Activated T-helper 17 cell treated with anti-CD3 and anti-CD28 coated beads, Interleukin-2, amount 50 U/mL, for 72 hours (primary cell): Measurements from ENCODE around the gene NKD2. TPM values are rescaled to one million over a fixed set of nuclear protein-coding genes. Genes with fewer than 3 reads are reported as not detected.
A peak's percentile ranks its signal among the peaks of the same experiment; 100 is the strongest.
"Not testable (repeated sequence)": the region's sequence is repeated elsewhere in the genome, so short reads cannot be mapped to it uniquely, and the experiment has no call there.

Experiments
- ATAC-seq: fragments of 150-1000 bp; cut with Tn5 transposase; replicated peaks from 2 replicates; pipeline ENCODE4 v1.10.0; 2021; ENCODE audit warnings: mild to moderate bottlenecking, moderate library complexity
- H3K27ac Mint-ChIP-seq: one replicate; pipeline ENCODE4 v1.8.0; 2022; ENCODE audit warnings: mixed read lengths
- H3K27me3 Mint-ChIP-seq: one replicate; pipeline ENCODE4 v1.8.0; 2022; ENCODE audit warnings: mixed read lengths
- H3K36me3 Mint-ChIP-seq: one replicate; pipeline ENCODE4 v1.8.0; 2022; ENCODE audit warnings: low read depth, mild to moderate bottlenecking, mixed read lengths
- H3K4me1 Mint-ChIP-seq: one replicate; pipeline ENCODE4 v1.8.0; 2022; ENCODE audit warnings: mixed read lengths
- H3K4me3 Mint-ChIP-seq: one replicate; pipeline ENCODE4 v1.8.0; 2022; ENCODE audit warnings: mild to moderate bottlenecking, mixed read lengths
- H3K9me3 Mint-ChIP-seq: one replicate; pipeline ENCODE4 v1.8.0; 2022; ENCODE audit warnings: mixed read lengths
- total RNA-seq, 2 donors: library from RNA; stranded (reverse); gene quantifications; one replicate each; pipeline ENCODE4 v1.2.3, GENCODE V29; 2022

The NKD2 gene
- total RNA-seq, 2 donors from 2014 or later: 0.37 to 1.2 TPM

GRCh38 chr5:1073239-1074102 lies 64.9 kb downstream of the NKD2 start:
- H3K4me3 Mint-ChIP-seq: no peak overlapping the region
- no peaks in the 10 kb centered on the region for H3K27me3 Mint-ChIP-seq
- no peaks in the 10 kb centered on the region for H3K9me3 Mint-ChIP-seq
- H3K27ac Mint-ChIP-seq: no peak overlapping the region
- no peak for ATAC-seq
- H3K4me1 Mint-ChIP-seq: no peaks in the 10 kb centered on the region
- peaks cover 4% of the 10 kb centered on the region for H3K36me3 Mint-ChIP-seq

DNA sequence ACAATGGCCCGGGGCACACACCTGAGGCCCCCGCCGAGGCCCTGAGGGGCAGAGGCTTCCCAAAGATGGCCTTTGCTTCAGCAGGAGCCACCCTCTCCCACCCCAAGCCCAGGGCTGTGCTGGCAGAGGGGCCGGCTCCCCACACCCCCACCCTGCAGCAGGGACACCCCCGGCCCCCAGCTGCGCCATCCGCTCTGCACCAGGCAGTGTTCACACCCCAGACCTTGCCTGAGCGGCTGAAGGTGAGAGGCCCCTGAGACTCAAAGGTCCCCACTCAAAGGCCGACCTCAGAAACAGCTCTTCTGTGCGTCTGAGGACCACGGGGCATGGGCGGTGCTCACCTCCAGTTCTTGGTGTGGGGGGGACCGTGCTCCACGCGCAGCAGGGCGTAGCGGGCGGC lies 65.6 kb downstream of the NKD2 start:
- H3K36me3 Mint-ChIP-seq: peaks cover 9% of the 10 kb centered on the region
- no peaks in the 10 kb centered on the region for H3K27me3 Mint-ChIP-seq
- no peaks in the 10 kb centered on the region for H3K9me3 Mint-ChIP-seq
- no peak overlapping the region for H3K4me3 Mint-ChIP-seq
- ATAC-seq: no peak
- no peak overlapping the region for H3K27ac Mint-ChIP-seq
- H3K4me1 Mint-ChIP-seq: no peaks in the 10 kb centered on the region

DNA sequence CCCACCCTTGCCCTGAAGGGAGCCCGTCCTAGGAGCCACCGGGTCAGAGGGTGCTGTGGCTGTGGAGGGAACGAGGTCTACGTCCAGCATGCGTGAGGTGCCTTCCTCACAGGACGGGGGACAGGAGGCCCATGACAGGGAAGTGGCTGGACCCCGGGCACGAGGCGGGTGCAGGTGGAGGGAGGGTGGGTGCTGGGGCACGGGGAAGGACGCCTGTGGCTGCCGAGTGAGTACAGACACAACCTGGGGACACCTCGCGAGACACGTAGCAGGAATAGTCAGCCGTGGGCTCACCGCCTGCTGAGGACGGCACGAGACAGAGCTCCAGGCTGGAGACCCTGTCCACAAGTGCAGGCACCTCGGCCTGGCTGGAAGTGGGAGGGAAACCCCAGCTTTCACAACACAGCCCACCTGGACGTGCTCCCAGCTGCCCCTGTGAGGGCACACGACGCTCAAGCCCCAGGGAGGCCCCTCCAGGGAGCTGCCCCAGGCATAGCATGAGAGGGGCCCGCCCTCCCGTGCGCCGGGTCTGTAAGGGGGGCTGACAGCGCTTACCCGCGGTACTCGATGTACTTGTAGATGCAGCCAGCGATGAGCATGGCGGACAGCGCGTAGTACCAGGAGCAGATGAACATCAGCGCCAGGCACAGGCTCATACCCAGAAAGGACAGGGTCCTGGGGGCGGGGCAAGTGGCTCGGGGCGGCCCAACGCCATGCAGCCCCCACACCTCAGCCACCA lies 66.4 kb downstream of the NKD2 start:
- no peak overlapping the region for H3K27ac Mint-ChIP-seq
- no peaks in the 10 kb centered on the region for H3K4me1 Mint-ChIP-seq
- ATAC-seq: no peak
- no peaks in the 10 kb centered on the region for H3K9me3 Mint-ChIP-seq
- H3K4me3 Mint-ChIP-seq: no peak overlapping the region
- H3K36me3 Mint-ChIP-seq: peaks cover 12% of the 10 kb centered on the region
- H3K27me3 Mint-ChIP-seq: no peaks in the 10 kb centered on the region

DNA sequence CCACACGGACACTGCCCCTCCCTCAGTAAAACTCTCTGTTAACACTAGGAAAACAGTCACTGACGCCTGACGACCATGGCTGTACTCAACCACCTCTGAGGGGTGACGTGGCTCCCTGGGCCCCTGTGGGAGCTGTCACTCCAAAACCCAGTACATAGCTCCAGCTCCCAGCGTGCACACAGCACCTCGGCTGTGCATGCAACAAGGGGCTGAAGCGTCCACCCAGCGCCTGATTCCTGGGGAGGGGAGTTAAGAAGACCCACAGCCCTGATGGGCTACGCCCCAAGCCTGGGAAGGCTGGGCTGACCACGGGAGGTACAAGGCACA lies 66.9 kb downstream of the NKD2 start:
- H3K9me3 Mint-ChIP-seq: no peaks in the 10 kb centered on the region
- no peak overlapping the region for H3K4me3 Mint-ChIP-seq
- H3K27ac Mint-ChIP-seq: no peak overlapping the region
- ATAC-seq: no peak
- peaks cover 13% of the 10 kb centered on the region for H3K36me3 Mint-ChIP-seq
- H3K27me3 Mint-ChIP-seq: no peaks in the 10 kb centered on the region
- H3K4me1 Mint-ChIP-seq: no peaks in the 10 kb centered on the region

GRCh38 chr5:1075931-1076330 lies 67.3 kb downstream of the NKD2 start:
- Mint-ChIP-seq H3K4me1 (no peaks in the 10 kb centered on the region), H3K36me3 (peaks cover 17% of the 10 kb centered on the region), H3K27me3 (no peaks in the 10 kb centered on the region), H3K4me3 (no peak overlapping the region), H3K9me3 (no peaks in the 10 kb centered on the region), H3K27ac (no peak overlapping the region)
- no peak for ATAC-seq

DNA sequence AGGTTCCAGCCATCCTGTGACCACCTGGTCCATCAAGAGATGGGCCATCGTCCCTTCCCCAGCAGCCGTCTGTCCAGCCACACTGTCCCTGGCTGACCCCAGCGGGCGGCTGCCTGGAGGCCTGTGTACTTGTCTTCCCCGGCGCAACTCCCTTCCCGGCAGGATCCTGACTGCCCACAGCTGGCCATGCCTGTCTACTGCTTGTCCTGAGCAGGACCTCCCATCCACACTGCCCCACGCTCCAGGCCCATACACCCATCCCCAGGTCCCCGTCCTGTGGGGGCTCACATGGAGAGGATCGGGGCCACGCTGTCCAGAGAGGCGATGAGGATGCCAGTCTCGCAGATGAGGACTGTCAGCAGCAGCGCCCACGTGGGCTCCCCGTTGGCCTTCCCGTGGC lies 67.8 kb downstream of the NKD2 start:
- no peaks in the 10 kb centered on the region for H3K9me3 Mint-ChIP-seq
- no peaks in the 10 kb centered on the region for H3K27me3 Mint-ChIP-seq
- H3K4me3 Mint-ChIP-seq: no peak overlapping the region
- no peaks in the 10 kb centered on the region for H3K4me1 Mint-ChIP-seq
- no peak overlapping the region for H3K27ac Mint-ChIP-seq
- no peak for ATAC-seq
- H3K36me3 Mint-ChIP-seq: peaks cover 22% of the 10 kb centered on the region

DNA sequence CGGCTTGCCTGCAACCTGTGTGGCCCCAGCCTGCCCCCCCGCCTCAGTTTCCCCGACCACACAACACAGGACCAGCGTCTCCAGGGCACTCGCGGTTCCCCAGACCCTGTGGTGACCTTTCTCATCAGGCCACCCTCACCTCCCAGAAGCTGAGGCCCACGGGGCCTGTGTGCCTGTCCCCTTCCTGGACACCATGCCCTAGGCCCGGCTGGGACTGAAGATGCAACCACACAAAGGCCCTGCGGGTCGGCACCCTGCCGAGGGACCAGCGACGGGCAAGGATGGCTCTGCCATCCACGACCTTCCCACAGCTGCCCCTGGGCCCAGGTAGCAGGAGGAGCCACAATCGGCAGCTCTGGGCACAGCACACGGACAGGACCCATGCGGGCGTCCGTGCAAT lies 68.4 kb downstream of the NKD2 start:
- no peak overlapping the region for H3K27ac Mint-ChIP-seq
- no peaks in the 10 kb centered on the region for H3K4me1 Mint-ChIP-seq
- no peaks in the 10 kb centered on the region for H3K27me3 Mint-ChIP-seq
- no peaks in the 10 kb centered on the region for H3K9me3 Mint-ChIP-seq
- peaks cover 24% of the 10 kb centered on the region for H3K36me3 Mint-ChIP-seq
- H3K4me3 Mint-ChIP-seq: no peak overlapping the region
- ATAC-seq: no peak

- Mint-ChIP-seq H3K4me1 (no peaks in the 10 kb centered on the region), H3K36me3 (peaks cover 24% of the 10 kb centered on the region), H3K27me3 (no peaks in the 10 kb centered on the region), H3K4me3 (no peak overlapping the region), H3K9me3 (no peaks in the 10 kb centered on the region), H3K27ac (no peak overlapping the region)
- no peak for ATAC-seq
Measured at GRCh38 chr5:1077491-1078020, 69.0 kb downstream of the NKD2 start.

DNA sequence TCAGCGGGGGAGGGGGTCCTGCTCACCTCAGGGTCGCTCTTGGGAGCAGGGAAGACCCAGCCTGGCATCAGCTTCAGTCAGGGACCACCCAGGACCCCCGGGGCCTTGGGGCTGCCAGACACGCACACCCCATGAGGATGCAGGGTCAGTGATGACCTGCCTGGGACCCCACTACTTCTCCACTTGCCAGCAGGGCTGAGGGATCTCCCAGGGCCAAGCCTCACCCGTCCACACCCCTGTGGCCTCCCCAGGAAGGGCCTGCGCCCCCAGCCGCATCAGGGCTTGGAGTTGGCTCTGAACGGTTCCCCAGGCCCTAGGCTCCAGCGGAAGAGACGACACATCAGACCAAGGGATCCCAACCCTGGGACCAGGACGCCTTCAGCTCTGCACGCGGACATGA lies 69.6 kb downstream of the NKD2 start:
- Mint-ChIP-seq H3K4me1 (no peaks in the 10 kb centered on the region), H3K27me3 (no peaks in the 10 kb centered on the region), H3K27ac (no peak overlapping the region), H3K4me3 (no peak overlapping the region), H3K9me3 (no peaks in the 10 kb centered on the region), H3K36me3 (peaks cover 24% of the 10 kb centered on the region)
- no peak for ATAC-seq

DNA sequence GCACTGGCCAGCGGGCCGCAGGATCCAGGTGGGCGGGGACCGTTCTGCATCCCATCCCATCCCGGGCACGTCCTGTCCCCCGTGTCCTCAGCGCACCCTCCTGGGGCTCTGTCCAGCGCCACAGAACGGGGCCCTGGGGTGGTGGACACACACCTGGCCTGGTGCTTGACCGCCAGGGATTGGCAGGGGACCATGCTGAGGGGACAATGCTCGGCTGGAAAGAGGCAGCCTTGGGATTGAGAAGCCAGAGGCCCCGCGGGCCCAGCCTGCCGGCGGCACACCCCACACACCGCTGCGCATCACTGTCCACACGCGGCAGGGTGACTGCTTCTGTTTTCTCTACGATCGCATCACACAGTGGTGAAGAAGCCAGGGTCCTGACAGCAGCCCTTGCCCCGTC lies 70.2 kb downstream of the NKD2 start:
- ATAC-seq: no peak
- H3K27ac Mint-ChIP-seq: no peak overlapping the region
- H3K27me3 Mint-ChIP-seq: no peaks in the 10 kb centered on the region
- H3K4me1 Mint-ChIP-seq: no peaks in the 10 kb centered on the region
- peaks cover 24% of the 10 kb centered on the region for H3K36me3 Mint-ChIP-seq
- no peak overlapping the region for H3K4me3 Mint-ChIP-seq
- no peaks in the 10 kb centered on the region for H3K9me3 Mint-ChIP-seq

GRCh38 chr5:1079486-1079885 lies 70.9 kb downstream of the NKD2 start:
- Mint-ChIP-seq H3K9me3 (no peaks in the 10 kb centered on the region), H3K27ac (no peak overlapping the region), H3K4me1 (no peaks in the 10 kb centered on the region), H3K4me3 (no peak overlapping the region), H3K36me3 (peaks cover 29% of the 10 kb centered on the region), H3K27me3 (no peaks in the 10 kb centered on the region)
- no peak for ATAC-seq

- Mint-ChIP-seq H3K9me3 (no peaks in the 10 kb centered on the region), H3K27ac (no peak overlapping the region), H3K4me1 (no peaks in the 10 kb centered on the region), H3K27me3 (no peaks in the 10 kb centered on the region), H3K36me3 (peaks cover 34% of the 10 kb centered on the region), H3K4me3 (no peak overlapping the region)
- ATAC-seq: no peak
Measured at GRCh38 chr5:1079961-1080360, 71.4 kb downstream of the NKD2 start.

- Mint-ChIP-seq H3K27me3 (no peaks in the 10 kb centered on the region), H3K9me3 (no peaks in the 10 kb centered on the region), H3K4me3 (no peak overlapping the region), H3K4me1 (no peaks in the 10 kb centered on the region), H3K27ac (no peak overlapping the region), H3K36me3 (peaks cover 37% of the 10 kb centered on the region)
- no peak for ATAC-seq
Measured at GRCh38 chr5:1080432-1080831, 71.8 kb downstream of the NKD2 start.

DNA sequence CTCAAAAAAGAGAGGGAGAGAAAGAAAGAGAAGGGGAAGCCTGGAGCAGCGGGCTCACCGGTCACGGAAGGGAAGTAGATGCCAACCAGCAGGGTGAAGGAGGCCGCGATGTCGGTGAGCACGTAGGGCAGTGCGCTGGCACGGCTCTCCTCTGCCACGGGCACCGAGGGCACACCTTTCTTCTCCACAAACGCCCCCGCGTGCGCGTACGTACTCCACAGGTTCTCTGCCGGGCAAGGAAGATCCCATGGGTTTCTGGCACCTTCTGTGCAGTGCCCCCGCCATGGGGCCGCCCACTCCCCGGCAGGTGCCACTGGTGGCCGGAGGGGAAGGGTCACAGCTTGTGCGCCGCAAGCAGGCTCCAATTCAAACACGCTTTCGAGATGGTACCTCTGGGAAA lies 72.9 kb downstream of the NKD2 start:
- no peak overlapping the region for H3K4me3 Mint-ChIP-seq
- no peaks in the 10 kb centered on the region for H3K4me1 Mint-ChIP-seq
- no peak for ATAC-seq
- H3K9me3 Mint-ChIP-seq: no peaks in the 10 kb centered on the region
- peaks cover 37% of the 10 kb centered on the region for H3K36me3 Mint-ChIP-seq
- H3K27ac Mint-ChIP-seq: peak overlapping the region; percentile 20
- H3K27me3 Mint-ChIP-seq: no peaks in the 10 kb centered on the region

GRCh38 chr5:1083026-1083425 lies 74.4 kb downstream of the NKD2 start:
- H3K27me3 Mint-ChIP-seq, H3K27ac Mint-ChIP-seq, H3K4me3 Mint-ChIP-seq, H3K4me1 Mint-ChIP-seq, ATAC-seq, H3K9me3 Mint-ChIP-seq: not testable (repeated sequence)
- peaks cover 37% of the 10 kb centered on the region for H3K36me3 Mint-ChIP-seq
